GM12864 (cell line): ENCODE results near the gene KIAA1217.

Source experiments
- DNase-seq: peaks from one replicate; pipeline ENCODE4 v3.0.0-alpha.2; 2011; ENCODE audit warnings: low read depth
- H3K4me3 ChIP-seq: 2 replicates; pipeline ENCODE4 v1.5.1; 2011; ENCODE audit warnings: mild to moderate bottlenecking, low read depth, low read length, control low read depth
- TF ChIP-seq, protein P1 (sequence below): IDR thresholded peaks from 2 replicates; pipeline ENCODE4 v1.5.1; 2011; ENCODE audit warnings: low read depth, mild to moderate bottlenecking, moderate library complexity, low read length, control low read depth, inconsistent platforms; ENCODE audit errors: missing control alignments

KIAA1217 gene

DNA sequence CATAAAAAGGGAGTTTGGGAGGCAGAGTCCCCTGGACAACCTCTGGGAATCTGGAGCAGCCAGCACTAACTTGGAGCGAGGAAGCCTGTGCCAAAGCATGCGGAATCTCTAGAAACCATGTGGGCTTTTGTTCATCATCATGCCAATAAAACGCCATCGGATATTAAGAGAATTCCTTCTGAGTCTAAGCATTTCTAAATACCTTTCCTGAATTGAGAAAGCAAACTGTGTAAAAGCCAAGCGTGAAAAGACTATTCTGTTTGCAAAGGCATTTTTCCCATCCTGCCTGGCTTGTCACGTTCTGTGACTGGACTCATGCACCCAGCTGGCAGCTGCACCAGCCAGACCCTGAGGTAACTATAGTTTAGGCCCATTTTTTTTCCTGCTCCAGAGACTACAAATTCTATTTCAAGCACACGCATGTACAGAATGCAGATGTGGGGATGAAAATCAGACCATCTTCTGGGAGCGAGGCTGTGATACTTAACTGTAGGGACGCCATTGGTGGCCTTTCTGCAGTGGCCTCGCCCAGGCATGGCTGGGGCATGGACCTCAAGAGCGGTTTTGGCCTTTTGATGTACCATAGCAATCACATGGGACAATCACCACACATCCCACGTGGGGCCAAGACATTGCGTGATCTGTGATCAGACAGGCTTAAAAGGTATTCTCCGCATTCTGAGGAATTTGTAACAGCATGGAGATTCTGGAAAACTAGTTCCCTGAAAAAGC is 218.9 kb downstream of the KIAA1217 start:
- TF ChIP-seq, protein P1, sequence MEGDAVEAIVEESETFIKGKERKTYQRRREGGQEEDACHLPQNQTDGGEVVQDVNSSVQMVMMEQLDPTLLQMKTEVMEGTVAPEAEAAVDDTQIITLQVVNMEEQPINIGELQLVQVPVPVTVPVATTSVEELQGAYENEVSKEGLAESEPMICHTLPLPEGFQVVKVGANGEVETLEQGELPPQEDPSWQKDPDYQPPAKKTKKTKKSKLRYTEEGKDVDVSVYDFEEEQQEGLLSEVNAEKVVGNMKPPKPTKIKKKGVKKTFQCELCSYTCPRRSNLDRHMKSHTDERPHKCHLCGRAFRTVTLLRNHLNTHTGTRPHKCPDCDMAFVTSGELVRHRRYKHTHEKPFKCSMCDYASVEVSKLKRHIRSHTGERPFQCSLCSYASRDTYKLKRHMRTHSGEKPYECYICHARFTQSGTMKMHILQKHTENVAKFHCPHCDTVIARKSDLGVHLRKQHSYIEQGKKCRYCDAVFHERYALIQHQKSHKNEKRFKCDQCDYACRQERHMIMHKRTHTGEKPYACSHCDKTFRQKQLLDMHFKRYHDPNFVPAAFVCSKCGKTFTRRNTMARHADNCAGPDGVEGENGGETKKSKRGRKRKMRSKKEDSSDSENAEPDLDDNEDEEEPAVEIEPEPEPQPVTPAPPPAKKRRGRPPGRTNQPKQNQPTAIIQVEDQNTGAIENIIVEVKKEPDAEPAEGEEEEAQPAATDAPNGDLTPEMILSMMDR, result no peak
- H3K4me3 ChIP-seq, result no peak overlapping the region
- DNase-seq, result no peak

DNA sequence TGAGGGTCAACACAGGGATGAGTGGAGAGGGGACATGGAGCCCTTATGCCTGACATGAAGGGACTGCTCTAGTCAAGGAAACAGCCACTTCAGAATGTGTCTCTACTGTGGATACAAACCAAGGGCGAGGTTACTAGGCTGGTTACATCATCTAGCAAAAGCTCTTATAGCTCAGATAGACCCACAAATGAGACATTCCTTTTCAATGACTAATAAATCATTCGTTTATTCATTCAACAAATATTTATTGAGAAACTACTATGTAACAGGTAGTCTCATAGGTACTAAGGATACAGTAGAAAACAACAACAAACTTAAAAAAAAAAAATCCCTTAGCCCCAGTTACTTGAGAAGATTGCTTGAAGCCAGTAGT is 219.5 kb downstream of the KIAA1217 start:
- TF ChIP-seq, protein P1, result no peak
- no peak for DNase-seq
- H3K4me3 ChIP-seq, result no peak overlapping the region

DNA sequence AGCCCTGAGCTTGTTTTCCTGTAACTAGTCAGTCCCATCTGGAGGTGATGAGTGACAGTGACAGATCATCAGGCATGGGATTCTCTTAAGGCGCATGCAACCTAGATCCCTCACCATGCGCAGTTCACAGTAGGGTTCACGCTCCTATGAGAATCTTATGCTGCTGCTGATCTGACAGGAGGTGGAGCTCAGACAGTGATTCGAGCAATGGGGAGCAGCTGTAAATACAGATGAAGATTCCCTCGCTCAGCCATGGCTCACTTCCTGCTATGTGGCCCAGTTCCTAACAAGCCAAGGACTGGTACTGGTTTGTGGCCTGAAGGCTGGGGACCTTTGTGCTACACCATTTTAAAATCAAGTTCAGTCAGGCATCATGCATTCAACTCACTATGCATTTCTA is 221.7 kb downstream of the KIAA1217 start:
- DNase-seq, result no peak
- no peak overlapping the region for H3K4me3 ChIP-seq
- TF ChIP-seq, protein P1, result no peak

DNA sequence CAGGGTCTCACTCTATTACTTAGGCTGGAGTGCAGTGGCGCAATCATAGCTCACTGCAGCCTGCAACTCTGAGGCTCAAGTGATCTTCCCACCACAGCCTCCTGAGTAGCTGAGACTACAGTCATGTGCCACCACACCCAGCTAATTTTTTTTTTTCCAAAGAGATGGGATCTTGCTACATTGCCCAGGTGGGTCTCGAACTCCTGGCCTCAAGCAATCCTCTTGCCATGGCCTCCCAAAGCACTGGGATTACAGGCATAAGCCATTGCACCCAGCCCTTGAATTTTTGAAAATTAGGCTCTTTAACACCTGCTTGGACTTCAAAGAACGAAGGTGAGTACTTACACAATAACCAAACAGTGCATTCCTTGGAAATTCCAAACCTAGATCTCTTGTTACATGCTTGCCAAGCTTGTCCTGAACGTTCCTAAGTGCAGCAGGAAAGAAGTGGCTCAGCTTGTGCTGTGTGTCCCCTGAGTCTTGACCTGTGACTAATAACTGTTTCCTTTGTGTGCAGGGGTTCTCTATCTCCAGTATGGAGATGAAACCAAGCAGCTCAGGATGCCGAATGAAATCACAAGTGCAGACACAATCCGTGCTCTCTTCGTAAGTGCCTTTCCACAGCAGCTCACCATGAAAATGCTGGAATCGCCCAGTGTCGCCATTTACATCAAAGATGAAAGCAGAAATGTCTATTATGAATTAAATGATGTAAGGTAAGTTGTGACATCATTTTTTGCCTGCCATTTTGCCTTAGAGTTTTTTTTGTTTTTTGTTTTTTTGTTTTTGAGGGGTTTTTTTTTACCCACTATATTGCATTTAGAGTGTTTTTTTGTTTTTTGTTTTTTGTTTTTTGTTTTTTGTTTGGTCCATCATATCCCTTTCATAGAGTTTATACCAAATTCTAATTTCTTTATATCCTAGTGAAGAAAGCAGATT is 223.8 kb downstream of the KIAA1217 start:
- DNase-seq, result no peak
- H3K4me3 ChIP-seq, result no peak overlapping the region
- TF ChIP-seq, protein P1, result no peak

DNA sequence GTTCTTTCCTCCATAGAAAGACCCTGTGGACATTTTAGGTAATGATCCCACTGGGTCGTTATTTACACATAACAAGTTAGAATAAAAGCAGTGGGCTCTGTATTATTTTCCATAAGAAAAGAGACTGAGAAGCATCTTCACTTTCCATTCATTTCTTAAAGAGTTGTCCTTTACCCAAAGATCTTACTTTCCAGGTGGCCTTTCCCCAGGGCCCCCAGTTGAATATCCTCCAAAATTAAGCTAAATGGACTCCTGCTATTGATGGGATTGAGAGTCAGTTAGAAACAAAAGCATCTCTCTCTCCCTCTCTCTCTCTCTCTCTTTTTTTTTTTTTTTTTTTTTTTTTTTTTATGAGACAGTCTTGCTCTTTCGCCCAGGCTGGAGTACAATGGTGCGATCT is 224.8 kb downstream of the KIAA1217 start:
- no peak for DNase-seq
- no peak overlapping the region for H3K4me3 ChIP-seq
- TF ChIP-seq, protein P1, result no peak

DNA sequence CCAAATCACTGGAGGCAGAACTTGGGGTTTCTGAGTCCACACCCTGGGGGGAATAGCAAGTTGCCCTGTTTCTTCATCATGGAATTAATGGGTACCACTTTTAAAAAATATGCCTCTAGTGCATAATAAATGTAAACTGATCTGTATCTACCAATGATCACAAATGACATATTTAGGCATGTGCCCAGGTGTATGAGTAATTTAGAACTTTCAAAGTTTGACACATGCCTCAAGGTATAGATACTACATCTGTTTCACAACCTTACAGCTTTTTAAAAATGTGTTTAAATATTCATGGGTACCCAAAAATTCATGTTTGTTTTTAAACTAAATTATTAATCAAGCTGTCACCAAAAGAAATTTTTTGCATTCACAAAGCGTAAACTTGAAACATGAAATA is 226.0 kb downstream of the KIAA1217 start:
- no peak for DNase-seq
- TF ChIP-seq, protein P1, result no peak
- H3K4me3 ChIP-seq, result no peak overlapping the region
